Stimulated activated CD8-positive, alpha-beta memory T cell treated with anti-CD3 and anti-CD28 coated beads, Interleukin-15, amount 100 ng/mL, for 48 hours (primary cell): Measurements from ENCODE around the gene NRTN.
"Not testable (repeated sequence)": the region's sequence is repeated elsewhere in the genome, so short reads cannot be mapped to it uniquely, and the experiment has no call there.

ENCODE experiments used
- DNase-seq, 2 donors: peaks; one replicate each; pipeline ENCODE4 v3.0.0-alpha.2; 2020; ENCODE audit warnings: low read depth in 2 of 2

The NRTN gene

DNA sequence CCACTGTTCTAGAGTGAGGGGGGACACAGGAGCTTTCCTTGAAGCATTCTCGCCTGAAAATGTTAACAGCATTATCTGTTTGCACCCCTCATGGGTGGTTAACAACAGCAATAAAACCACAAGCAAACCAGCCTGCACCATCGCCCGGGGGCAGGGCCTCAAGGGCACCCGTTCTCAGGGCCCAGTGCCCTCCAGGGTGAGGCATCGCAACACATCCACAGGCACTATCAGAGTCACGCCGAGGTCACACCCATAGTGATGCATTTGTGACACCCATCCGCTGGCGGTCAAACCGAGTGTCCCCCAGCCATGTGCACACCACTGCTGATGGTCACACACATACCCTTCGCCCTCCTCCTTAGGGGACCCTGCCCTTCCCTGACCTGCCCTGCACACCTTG, 60.9 kb downstream of the NRTN start:
- no peak for DNase-seq

DNA sequence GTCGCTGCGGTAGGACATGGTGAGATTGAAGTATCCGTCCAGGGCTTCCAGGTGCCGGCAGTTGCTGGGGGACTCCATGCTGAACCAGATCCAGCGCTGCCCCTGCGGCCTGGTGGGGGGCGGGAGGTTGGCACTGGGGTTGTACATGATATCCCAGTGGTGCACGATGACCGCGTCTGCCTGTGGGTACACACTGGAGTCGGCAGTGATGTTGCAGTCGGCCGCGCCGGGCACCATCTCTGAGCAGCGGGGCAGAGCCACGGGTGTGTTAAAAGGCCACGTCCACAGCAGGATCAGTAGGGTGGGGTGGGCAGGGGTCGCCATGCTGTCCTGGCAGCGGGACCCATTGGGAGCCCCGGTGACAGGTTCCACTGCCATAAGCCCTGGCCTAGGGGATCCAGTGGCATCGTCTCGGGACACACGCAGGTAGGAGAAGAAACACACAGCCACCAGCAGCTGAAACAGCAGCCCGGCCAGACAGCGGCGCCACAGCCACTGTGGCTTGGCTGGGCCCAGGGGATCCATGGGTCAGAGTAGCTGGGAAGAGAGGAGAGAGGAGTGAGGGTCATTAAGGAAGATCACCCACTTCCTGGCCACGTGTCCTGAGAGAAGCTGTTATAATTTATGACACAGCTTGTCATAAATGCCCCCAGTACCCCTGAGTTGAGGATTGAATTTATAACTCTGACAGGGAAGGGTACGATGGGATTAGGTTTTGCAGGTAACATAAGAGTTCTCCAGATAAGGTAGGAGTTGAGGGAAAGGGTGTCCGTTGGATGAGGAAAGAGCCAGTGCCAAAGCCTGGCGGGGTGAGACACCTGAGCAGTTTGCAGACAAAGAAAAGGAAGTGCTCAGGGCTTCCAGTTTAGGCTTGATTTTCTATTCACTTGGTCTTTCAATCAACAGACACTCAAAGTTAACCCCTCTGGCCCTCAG, 62.6 kb downstream of the NRTN start:
- DNase-seq = no peak

DNA sequence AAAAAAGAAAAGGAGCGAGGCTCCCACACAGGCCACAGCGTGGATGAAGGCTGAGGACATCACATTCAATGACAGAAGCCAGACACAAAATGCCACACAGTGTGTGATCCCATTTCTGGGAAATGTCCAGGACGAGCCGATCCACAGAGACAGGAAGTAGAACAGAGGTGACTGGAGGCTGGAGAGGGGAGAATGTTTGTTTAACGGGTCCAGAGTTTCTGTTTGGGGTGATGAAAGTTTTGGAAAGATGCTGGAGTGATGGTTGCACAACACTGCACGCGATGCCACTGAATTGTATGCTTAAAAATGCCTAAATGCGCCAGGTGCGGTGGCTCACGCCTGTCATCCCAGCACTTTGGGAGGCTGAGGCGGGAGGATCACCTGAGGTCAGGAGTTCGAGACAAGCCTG, 66.1 kb downstream of the NRTN start:
- DNase-seq = no peak

- no peak for DNase-seq
Measured at GRCh38 chr19:5873617-5874199, 68.8 kb downstream of the NRTN start.

GRCh38 chr19:5874496-5874895, 69.6 kb downstream of the NRTN start:
- not testable (repeated sequence) for DNase-seq

DNA sequence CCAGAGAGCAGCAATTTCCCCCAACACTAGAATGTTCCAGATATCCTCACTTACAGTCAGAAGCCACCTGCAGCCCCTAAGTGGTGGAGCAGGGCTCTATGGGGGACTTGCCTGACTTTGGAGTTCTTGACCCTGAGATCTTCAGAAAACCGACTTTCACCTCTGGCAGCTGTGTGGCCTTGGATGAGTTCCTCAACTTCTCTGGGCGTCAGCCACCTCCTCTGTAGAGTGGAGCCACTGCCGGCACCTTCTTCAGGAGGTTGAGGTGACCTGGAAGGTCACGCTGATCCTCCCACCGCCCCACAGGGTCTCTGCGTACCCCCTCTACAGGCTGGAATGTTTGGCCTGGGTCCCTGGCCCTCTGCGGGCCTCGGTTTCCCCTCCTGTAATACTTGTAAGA, 72.6 kb downstream of the NRTN start:
- DNase-seq = no peak

DNA sequence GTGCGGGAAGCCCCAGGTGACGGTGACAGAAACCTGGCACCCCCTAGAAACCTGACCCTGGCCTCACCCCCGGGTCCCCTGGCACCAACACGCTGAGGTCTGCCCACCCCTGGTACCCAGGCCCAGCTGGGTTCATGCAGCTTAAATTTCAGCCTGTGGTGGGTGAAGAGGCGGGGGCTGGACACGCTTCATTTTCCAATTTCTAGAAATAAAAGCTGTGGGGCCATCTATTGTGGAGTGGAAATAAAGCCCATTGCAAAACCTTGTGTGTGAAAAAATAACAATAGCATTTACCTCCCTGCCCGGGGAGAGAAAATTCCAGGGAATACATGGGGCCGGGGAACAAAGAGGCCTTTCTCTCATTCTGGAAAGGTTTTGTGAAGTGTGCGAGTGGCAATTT, 73.0 kb downstream of the NRTN start:
- no peak for DNase-seq
